SK-N-SH treated with all-trans-retinoic acid at 6 μM for 48 hours (cell line): Measurements from ENCODE around the gene EVI5.
"Not testable (repeated sequence)": the region's sequence is repeated elsewhere in the genome, so short reads cannot be mapped to it uniquely, and the experiment has no call there.

Experiments used
- ATAC-seq: fragments of 200-7000 bp; cut with Tn5 transposase; 3 replicates; pipeline ENCODE4 v1.9.1; 2020; ENCODE audit warnings: mild to moderate bottlenecking, moderate library complexity
- ARNTL ChIP-seq: fragments of 450-650 bp; formaldehyde crosslinking; IDR thresholded peaks from 2 replicates; pipeline ENCODE4 v1.5.0; 2020; ENCODE audit warnings: low read depth, mild to moderate bottlenecking, moderate library complexity, borderline replicate concordance
- BACH2 ChIP-seq: fragments of 250-450 bp; sonication (Bioruptor Pico); IDR thresholded peaks from 2 replicates; pipeline ENCODE4 v1.9.0; 2021; ENCODE audit warnings: mild to moderate bottlenecking, borderline replicate concordance
- CREB5 ChIP-seq: fragments of 250-450 bp; sonication (Bioruptor Pico); IDR thresholded peaks from 2 replicates; pipeline ENCODE4 v1.5.1; 2020; ENCODE audit warnings: low read depth, mild to moderate bottlenecking, moderate library complexity
- ESRRG ChIP-seq: fragments of 250-450 bp; sonication (Bioruptor Pico); IDR thresholded peaks from 2 replicates; pipeline ENCODE4 v1.6.1; 2021; ENCODE audit warnings: mild to moderate bottlenecking
- GLIS3 ChIP-seq: fragments of 250-450 bp; sonication (Bioruptor Pico); IDR thresholded peaks from 2 replicates; pipeline ENCODE4 v1.5.0; 2020; ENCODE audit warnings: mild to moderate bottlenecking, moderate library complexity
- ISL1 ChIP-seq: fragments of 250-450 bp; sonication (Bioruptor Pico); IDR thresholded peaks from 2 replicates; pipeline ENCODE4 v2.1.2; 2022; ENCODE audit warnings: mild to moderate bottlenecking, moderate library complexity
- OSR1 ChIP-seq: fragments of 250-450 bp; sonication (Bioruptor Pico); IDR thresholded peaks from 2 replicates; pipeline ENCODE4 v1.8.0; 2022; ENCODE audit warnings: moderate library complexity, mild to moderate bottlenecking, inconsistent platforms
- PPARA ChIP-seq: fragments of 250-450 bp; sonication (Bioruptor Pico); IDR thresholded peaks from 2 replicates; pipeline ENCODE4 v1.5.0; 2020; ENCODE audit warnings: mild to moderate bottlenecking, borderline replicate concordance
- RARB ChIP-seq: fragments of 250-450 bp; sonication (Bioruptor Pico); IDR thresholded peaks from 2 replicates; pipeline ENCODE4 v1.8.0; 2021; ENCODE audit warnings: mild to moderate bottlenecking, moderate library complexity
- SNAI2 ChIP-seq: fragments of 250-450 bp; sonication (Bioruptor Pico); IDR thresholded peaks from 2 replicates; pipeline ENCODE4 v1.5.0; 2020; ENCODE audit warnings: mild to moderate bottlenecking, moderate library complexity
- TCF4 ChIP-seq: fragments of 250-450 bp; sonication (Bioruptor Pico); IDR thresholded peaks from 2 replicates; pipeline ENCODE4 v1.8.0; 2021; ENCODE audit warnings: mild to moderate bottlenecking, moderate library complexity, borderline replicate concordance
- TOX ChIP-seq: fragments of 250-450 bp; sonication (Bioruptor Pico); IDR thresholded peaks from 2 replicates; pipeline ENCODE4 v1.8.0; 2021; ENCODE audit warnings: mild to moderate bottlenecking, moderate library complexity, borderline replicate concordance
- ZC3H10 ChIP-seq: fragments of 250-450 bp; sonication (Bioruptor Pico); IDR thresholded peaks from 2 replicates; pipeline ENCODE4 v1.5.1; 2021; ENCODE audit warnings: mild to moderate bottlenecking, moderate library complexity
- ZFP3 ChIP-seq: fragments of 250-450 bp; sonication (Bioruptor Pico); IDR thresholded peaks from 2 replicates; pipeline ENCODE4 v1.5.0; 2020; ENCODE audit warnings: mild to moderate bottlenecking, moderate library complexity
- ZFP30 ChIP-seq: fragments of 450-650 bp; formaldehyde crosslinking; IDR thresholded peaks from 2 replicates; pipeline ENCODE4 v1.5.0; 2022; ENCODE audit warnings: mild to moderate bottlenecking, moderate library complexity
- ZNF70 ChIP-seq: fragments of 450-650 bp; formaldehyde crosslinking; IDR thresholded peaks from 2 replicates; pipeline ENCODE4 v1.5.0; 2020; ENCODE audit warnings: mild to moderate bottlenecking, moderate library complexity
- ZNF8 ChIP-seq: fragments of 450-650 bp; formaldehyde crosslinking; IDR thresholded peaks from 2 replicates; pipeline ENCODE4 v1.5.0; 2020; ENCODE audit warnings: mild to moderate bottlenecking, moderate library complexity
- TF ChIP-seq, protein P1 (sequence below): fragments of 250-450 bp; sonication (Bioruptor Pico); IDR thresholded peaks from 2 replicates; pipeline ENCODE4 v1.8.0; 2021; ENCODE audit warnings: low read depth, mild to moderate bottlenecking, moderate library complexity, borderline replicate concordance
- TF ChIP-seq, protein P2 (sequence below): fragments of 250-450 bp; sonication (Bioruptor Pico); IDR thresholded peaks from 2 replicates; pipeline ENCODE4 v1.5.0; 2020; ENCODE audit warnings: mild to moderate bottlenecking, moderate library complexity
- TF ChIP-seq, protein P3 (sequence below): fragments of 250-450 bp; sonication (Bioruptor Pico); IDR thresholded peaks from 2 replicates; pipeline ENCODE4 v1.8.0; 2020; ENCODE audit warnings: mild to moderate bottlenecking, moderate library complexity, borderline replicate concordance

Gene EVI5

GRCh38 chr1:92730476-92730875 lies 54.4 kb downstream of the EVI5 start:
- TF ChIP-seq ISL1 (CRISPR knock-in tag), result no peak
- no peak for TF ChIP-seq ZNF70 (CRISPR knock-in tag)
- no peak for TF ChIP-seq ZFP30 (CRISPR knock-in tag)
- no peak for TF ChIP-seq PPARA (CRISPR knock-in tag)
- TF ChIP-seq GLIS3, result no peak
- TF ChIP-seq TOX (CRISPR knock-in tag), result no peak
- ATAC-seq, result no peak

- no peak for TF ChIP-seq CREB5 (CRISPR knock-in tag)
- ATAC-seq, result no peak
Observed at GRCh38 chr1:92728697-92729096, 56.2 kb downstream of the EVI5 start.

- not testable (repeated sequence) for ATAC-seq
Observed at GRCh38 chr1:92723713-92724112, 61.2 kb downstream of the EVI5 start.

- TF ChIP-seq OSR1 (CRISPR knock-in tag) (no peak), SNAI2 (CRISPR knock-in tag) (no peak), BACH2 (CRISPR knock-in tag) (no peak), ZFP3 (CRISPR knock-in tag) (no peak), TCF4 (CRISPR knock-in tag) (no peak), CREB5 (CRISPR knock-in tag) (no peak), ZFP30 (CRISPR knock-in tag) (no peak), RARB (CRISPR knock-in tag) (no peak), GLIS3 (no peak)
- TF ChIP-seq, protein P1, sequence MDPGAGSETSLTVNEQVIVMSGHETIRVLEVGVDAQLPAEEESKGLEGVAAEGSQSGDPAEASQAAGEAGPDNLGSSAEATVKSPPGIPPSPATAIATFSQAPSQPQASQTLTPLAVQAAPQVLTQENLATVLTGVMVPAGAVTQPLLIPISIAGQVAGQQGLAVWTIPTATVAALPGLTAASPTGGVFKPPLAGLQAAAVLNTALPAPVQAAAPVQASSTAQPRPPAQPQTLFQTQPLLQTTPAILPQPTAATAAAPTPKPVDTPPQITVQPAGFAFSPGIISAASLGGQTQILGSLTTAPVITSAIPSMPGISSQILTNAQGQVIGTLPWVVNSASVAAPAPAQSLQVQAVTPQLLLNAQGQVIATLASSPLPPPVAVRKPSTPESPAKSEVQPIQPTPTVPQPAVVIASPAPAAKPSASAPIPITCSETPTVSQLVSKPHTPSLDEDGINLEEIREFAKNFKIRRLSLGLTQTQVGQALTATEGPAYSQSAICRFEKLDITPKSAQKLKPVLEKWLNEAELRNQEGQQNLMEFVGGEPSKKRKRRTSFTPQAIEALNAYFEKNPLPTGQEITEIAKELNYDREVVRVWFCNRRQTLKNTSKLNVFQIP, result no peak
- TF ChIP-seq, protein P2, sequence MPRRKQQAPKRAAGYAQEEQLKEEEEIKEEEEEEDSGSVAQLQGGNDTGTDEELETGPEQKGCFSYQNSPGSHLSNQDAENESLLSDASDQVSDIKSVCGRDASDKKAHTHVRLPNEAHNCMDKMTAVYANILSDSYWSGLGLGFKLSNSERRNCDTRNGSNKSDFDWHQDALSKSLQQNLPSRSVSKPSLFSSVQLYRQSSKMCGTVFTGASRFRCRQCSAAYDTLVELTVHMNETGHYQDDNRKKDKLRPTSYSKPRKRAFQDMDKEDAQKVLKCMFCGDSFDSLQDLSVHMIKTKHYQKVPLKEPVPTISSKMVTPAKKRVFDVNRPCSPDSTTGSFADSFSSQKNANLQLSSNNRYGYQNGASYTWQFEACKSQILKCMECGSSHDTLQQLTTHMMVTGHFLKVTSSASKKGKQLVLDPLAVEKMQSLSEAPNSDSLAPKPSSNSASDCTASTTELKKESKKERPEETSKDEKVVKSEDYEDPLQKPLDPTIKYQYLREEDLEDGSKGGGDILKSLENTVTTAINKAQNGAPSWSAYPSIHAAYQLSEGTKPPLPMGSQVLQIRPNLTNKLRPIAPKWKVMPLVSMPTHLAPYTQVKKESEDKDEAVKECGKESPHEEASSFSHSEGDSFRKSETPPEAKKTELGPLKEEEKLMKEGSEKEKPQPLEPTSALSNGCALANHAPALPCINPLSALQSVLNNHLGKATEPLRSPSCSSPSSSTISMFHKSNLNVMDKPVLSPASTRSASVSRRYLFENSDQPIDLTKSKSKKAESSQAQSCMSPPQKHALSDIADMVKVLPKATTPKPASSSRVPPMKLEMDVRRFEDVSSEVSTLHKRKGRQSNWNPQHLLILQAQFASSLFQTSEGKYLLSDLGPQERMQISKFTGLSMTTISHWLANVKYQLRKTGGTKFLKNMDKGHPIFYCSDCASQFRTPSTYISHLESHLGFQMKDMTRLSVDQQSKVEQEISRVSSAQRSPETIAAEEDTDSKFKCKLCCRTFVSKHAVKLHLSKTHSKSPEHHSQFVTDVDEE, result no peak
- ATAC-seq, result no peak
Observed at GRCh38 chr1:92721886-92722285, 63.0 kb downstream of the EVI5 start.

DNA sequence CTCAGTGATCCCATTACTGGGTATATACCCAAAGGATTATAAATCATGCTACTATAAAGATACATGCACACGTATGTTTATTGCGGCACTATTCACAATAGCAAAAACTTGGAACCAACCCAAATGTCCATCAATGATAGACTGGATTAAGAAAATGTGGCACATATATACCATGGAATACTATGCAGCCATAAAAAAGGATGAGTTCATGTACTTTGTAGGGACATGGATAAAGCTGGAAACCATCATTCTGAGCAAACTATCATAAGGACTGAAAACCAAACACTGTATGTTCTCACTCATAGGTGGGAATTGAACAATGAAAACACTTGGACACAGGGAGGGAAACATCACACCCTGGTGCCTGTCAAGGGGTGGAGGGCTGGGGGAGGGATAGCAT lies 63.8 kb downstream of the EVI5 start:
- ATAC-seq, result not testable (repeated sequence)
- TF ChIP-seq ZNF8 (CRISPR knock-in tag), result 0 out of 2 replicates have a peak, but pooled peaks have one; percentile 18

- ATAC-seq, result not testable (repeated sequence)
Observed at GRCh38 chr1:92715476-92715951, 69.4 kb downstream of the EVI5 start.

- no peak for ATAC-seq
- TF ChIP-seq ZC3H10 (CRISPR knock-in tag), result no peak
- TF ChIP-seq OSR1 (CRISPR knock-in tag), result no peak
- TF ChIP-seq, protein P3, sequence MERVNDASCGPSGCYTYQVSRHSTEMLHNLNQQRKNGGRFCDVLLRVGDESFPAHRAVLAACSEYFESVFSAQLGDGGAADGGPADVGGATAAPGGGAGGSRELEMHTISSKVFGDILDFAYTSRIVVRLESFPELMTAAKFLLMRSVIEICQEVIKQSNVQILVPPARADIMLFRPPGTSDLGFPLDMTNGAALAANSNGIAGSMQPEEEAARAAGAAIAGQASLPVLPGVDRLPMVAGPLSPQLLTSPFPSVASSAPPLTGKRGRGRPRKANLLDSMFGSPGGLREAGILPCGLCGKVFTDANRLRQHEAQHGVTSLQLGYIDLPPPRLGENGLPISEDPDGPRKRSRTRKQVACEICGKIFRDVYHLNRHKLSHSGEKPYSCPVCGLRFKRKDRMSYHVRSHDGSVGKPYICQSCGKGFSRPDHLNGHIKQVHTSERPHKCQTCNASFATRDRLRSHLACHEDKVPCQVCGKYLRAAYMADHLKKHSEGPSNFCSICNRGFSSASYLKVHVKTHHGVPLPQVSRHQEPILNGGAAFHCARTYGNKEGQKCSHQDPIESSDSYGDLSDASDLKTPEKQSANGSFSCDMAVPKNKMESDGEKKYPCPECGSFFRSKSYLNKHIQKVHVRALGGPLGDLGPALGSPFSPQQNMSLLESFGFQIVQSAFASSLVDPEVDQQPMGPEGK, result no peak
- no peak for TF ChIP-seq SNAI2 (CRISPR knock-in tag)
- TF ChIP-seq BACH2 (CRISPR knock-in tag), result no peak
- no peak for TF ChIP-seq ESRRG (CRISPR knock-in tag)
- TF ChIP-seq ARNTL (CRISPR knock-in tag), result no peak
- TF ChIP-seq ZNF70 (CRISPR knock-in tag), result no peak
- TF ChIP-seq PPARA (CRISPR knock-in tag), result no peak
- TF ChIP-seq, protein P2, result no peak
- no peak for TF ChIP-seq ZNF8 (CRISPR knock-in tag)
Observed at GRCh38 chr1:92713939-92714338, 71.0 kb downstream of the EVI5 start.
